PC-3 (cell line): ENCODE results near the gene CCDC86.

ENCODE experiments used
- CTCF ChIP-seq: fragments of 300-600 bp; sonication (generic); conservative IDR thresholded peaks from 2 replicates; pipeline ENCODE4 v1.5.1; 2017; ENCODE audit warnings: antibody characterized with exemption, low read depth, mild to moderate bottlenecking, low read length
- EZH2 ChIP-seq: fragments of 300-600 bp; sonication (generic); IDR thresholded peaks from one replicate; pipeline ENCODE4 v1.6.1; 2017; ENCODE audit warnings: antibody characterized with exemption, mild to moderate bottlenecking, low read length; ENCODE audit not compliant: unreplicated experiment
- EZH2phosphoT487 ChIP-seq: fragments of 300-600 bp; sonication (generic); IDR thresholded peaks from 2 replicates; pipeline ENCODE4 v1.6.1; 2018; ENCODE audit warnings: mild to moderate bottlenecking, antibody characterized with exemption, low read length, borderline replicate concordance

- TF ChIP-seq EZH2 (no peak), CTCF (no peak), EZH2phosphoT487 (no peak)
Measured at GRCh38 chr11:60857378-60858232, 15.7 kb downstream of the CCDC86 start.
